Nephron (organoid): ENCODE measurements around the gene SUMF1.
A peak's percentile ranks its signal among the peaks of the same experiment; 100 is the strongest.

Experiments used
- H3K27ac Mint-ChIP-seq, 3 experiments: 2 replicates each; pipeline ENCODE4 v1.8.0; 2020; ENCODE audit warnings: mixed read lengths in 3 of 3, mild to moderate bottlenecking in 2 of 3, moderate library complexity in 1 of 3
- H3K27me3 Mint-ChIP-seq: 2 replicates; pipeline ENCODE4 v1.8.0; 2021; ENCODE audit warnings: low read depth, mild to moderate bottlenecking, moderate library complexity, mixed read lengths
- H3K36me3 Mint-ChIP-seq: 2 replicates; pipeline ENCODE4 v1.8.0; 2020; ENCODE audit warnings: low read depth, mixed read lengths
- H3K4me1 Mint-ChIP-seq: 2 replicates; pipeline ENCODE4 v1.8.0; 2020; ENCODE audit warnings: mixed read lengths
- H3K4me3 Mint-ChIP-seq, 3 experiments: 2 replicates each; pipeline ENCODE4 v1.8.0; 2020; ENCODE audit warnings: mild to moderate bottlenecking in 3 of 3, mixed read lengths in 3 of 3, moderate library complexity in 2 of 3
- H3K9me3 Mint-ChIP-seq: 2 replicates; pipeline ENCODE4 v1.8.0; 2020; ENCODE audit warnings: mixed read lengths
- TF ChIP-seq, protein P1 (sequence below), 3 experiments: fragments of 200-600 bp; sonication (generic); IDR thresholded peaks; one replicate each; pipeline ENCODE4 v1.5.0; 2021; ENCODE audit warnings: antibody characterized with exemption in 3 of 3; ENCODE audit not compliant: unreplicated experiment in 3 of 3

SUMF1 gene

DNA sequence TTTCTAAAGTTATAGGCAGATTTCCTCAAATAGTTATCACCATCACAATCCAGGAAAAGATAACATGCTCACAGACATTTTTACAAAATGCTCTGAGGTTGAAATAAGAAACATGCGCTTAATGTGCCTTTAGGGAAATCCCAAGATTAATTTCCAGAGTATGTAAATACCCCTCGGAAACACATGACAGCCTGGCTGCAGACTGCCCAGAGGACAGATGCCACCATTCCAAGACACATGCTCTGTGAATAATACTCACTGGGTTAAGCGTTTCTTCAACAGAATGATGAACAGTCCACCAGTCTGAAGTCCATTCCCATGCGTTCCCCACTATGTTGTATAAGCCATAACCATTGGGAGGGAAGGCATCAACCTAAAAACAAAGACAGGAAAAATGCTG is 56.5 kb downstream of the SUMF1 start:
- Mint-ChIP-seq H3K27me3 (no peaks in the 10 kb centered on the region), H3K36me3 (peaks cover 14% of the 10 kb centered on the region), H3K27ac (peak overlapping the region in 1 of 3 experiments; percentile 74), H3K4me3 (no peak overlapping the region), H3K4me1 (peaks cover 42% of the 10 kb centered on the region), H3K9me3 (no peaks in the 10 kb centered on the region)
- TF ChIP-seq, protein P1, sequence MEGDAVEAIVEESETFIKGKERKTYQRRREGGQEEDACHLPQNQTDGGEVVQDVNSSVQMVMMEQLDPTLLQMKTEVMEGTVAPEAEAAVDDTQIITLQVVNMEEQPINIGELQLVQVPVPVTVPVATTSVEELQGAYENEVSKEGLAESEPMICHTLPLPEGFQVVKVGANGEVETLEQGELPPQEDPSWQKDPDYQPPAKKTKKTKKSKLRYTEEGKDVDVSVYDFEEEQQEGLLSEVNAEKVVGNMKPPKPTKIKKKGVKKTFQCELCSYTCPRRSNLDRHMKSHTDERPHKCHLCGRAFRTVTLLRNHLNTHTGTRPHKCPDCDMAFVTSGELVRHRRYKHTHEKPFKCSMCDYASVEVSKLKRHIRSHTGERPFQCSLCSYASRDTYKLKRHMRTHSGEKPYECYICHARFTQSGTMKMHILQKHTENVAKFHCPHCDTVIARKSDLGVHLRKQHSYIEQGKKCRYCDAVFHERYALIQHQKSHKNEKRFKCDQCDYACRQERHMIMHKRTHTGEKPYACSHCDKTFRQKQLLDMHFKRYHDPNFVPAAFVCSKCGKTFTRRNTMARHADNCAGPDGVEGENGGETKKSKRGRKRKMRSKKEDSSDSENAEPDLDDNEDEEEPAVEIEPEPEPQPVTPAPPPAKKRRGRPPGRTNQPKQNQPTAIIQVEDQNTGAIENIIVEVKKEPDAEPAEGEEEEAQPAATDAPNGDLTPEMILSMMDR (IDR thresholded peaks at IDR 0.05; ENCODE audit: unreplicated experiment in 3 of 3), result no peak

DNA sequence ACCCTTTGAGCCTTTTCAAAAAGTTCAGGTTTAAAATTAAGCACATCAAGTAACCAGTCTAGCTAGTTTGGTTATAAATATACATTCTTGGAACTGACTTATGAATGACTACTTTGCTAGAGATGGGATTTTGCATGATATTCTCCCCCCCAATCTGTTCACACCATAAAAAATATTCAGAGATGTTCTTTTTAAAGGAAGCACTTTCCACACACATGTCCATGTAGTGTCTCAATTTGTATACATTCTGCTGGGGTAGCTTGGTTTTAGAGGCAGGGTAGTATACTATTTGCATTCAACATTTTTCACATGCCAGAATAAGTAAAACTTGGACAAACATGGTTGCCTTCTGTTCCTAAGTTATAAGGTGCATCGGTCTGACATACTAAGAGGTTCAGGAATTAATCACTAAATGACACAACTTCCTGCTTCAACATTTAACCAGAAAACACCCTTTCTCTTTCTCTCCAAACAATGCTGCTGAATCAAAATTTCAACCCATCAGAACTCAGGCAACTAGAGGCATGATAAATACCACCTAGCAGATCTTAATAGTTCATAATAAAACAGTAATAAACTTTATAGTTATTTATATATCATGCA is 57.0 kb downstream of the SUMF1 start:
- Mint-ChIP-seq H3K4me3 (no peak overlapping the region), H3K27ac (peak overlapping the region; percentile 67 to 81 (median 74)), H3K4me1 (peaks cover 43% of the 10 kb centered on the region), H3K36me3 (peaks cover 11% of the 10 kb centered on the region), H3K27me3 (no peaks in the 10 kb centered on the region), H3K9me3 (no peaks in the 10 kb centered on the region)
- TF ChIP-seq, protein P1 (IDR thresholded peaks at IDR 0.05; ENCODE audit: unreplicated experiment in 3 of 3), result no peak

DNA sequence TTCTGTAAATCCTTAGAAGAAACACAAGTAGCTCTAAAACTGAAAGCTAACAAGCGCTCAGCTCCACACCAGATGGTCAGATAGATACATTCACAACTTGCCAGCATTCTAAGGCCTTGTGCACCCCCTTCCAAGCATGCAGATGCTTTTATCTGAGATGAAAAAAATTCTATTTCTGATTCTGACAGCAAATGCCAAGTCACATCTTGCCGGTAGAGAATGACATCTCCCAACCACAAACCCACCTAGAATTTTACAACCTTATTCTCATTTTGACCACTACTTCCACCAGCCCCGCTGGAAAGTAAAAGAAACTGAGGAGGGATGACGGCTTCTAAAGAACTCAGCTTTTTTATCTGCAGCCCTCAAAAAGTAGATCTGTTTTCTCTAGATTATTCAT is 57.7 kb downstream of the SUMF1 start:
- Mint-ChIP-seq H3K27ac (peak overlapping the region; percentile 67 to 81 (median 74)), H3K27me3 (no peaks in the 10 kb centered on the region), H3K36me3 (peaks cover 11% of the 10 kb centered on the region), H3K9me3 (no peaks in the 10 kb centered on the region), H3K4me3 (no peak overlapping the region), H3K4me1 (peaks cover 43% of the 10 kb centered on the region)
- TF ChIP-seq, protein P1 (IDR thresholded peaks at IDR 0.05; ENCODE audit: unreplicated experiment in 3 of 3), result no peak

DNA sequence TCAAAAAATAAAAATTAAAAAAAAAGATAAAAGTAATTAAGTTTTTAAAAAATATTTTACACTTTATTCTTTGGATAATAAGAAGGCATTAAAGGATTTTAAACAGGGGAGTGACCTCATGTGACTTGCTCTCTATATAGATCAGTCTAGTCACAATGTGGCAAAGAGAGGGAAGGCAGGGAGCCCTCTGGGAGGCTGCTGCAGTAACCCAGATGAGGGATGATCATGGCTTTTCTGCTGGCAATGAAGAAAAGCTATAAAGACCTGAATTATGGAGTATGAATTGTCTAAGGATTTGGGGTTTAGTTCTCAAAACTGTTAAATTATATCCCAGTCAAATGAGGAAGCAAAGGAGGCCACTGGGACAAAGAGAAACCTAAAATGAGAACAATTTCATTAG is 58.1 kb downstream of the SUMF1 start:
- H3K9me3 Mint-ChIP-seq, result no peaks in the 10 kb centered on the region
- H3K4me1 Mint-ChIP-seq, result peaks cover 43% of the 10 kb centered on the region
- no peak overlapping the region for H3K4me3 Mint-ChIP-seq
- H3K27ac Mint-ChIP-seq, result peak overlapping the region; percentile 67 to 81 (median 74)
- H3K36me3 Mint-ChIP-seq, result peaks cover 14% of the 10 kb centered on the region
- no peaks in the 10 kb centered on the region for H3K27me3 Mint-ChIP-seq
- TF ChIP-seq, protein P1 (IDR thresholded peaks at IDR 0.05; ENCODE audit: unreplicated experiment in 3 of 3), result no peak

DNA sequence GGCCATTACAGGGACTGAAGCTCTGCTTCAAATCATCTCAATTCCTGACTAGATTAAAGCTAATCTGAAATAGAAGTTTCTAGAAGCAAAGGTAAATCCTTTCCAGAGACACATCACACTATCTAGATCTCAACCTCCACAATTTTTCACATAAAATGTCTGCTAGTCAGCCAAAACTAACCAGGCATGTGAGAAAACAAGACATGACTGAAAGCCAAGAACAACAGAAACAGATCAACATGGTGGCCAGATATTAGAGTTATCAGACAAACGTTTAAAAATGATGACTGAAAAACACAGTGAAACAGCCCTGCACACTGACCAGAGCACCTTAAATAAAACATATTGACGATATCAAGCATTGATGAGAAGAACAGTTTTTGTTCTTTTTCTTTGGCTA is 59.1 kb downstream of the SUMF1 start:
- Mint-ChIP-seq H3K4me1 (peaks cover 43% of the 10 kb centered on the region), H3K9me3 (no peaks in the 10 kb centered on the region), H3K36me3 (peaks cover 22% of the 10 kb centered on the region), H3K27me3 (no peaks in the 10 kb centered on the region), H3K27ac (peak overlapping the region; percentile 51 to 94 (median 54)), H3K4me3 (no peak overlapping the region)
- TF ChIP-seq, protein P1 (IDR thresholded peaks at IDR 0.05; ENCODE audit: unreplicated experiment in 3 of 3), result no peak
